ENCODE measurements around the gene RBM45.

DNA sequence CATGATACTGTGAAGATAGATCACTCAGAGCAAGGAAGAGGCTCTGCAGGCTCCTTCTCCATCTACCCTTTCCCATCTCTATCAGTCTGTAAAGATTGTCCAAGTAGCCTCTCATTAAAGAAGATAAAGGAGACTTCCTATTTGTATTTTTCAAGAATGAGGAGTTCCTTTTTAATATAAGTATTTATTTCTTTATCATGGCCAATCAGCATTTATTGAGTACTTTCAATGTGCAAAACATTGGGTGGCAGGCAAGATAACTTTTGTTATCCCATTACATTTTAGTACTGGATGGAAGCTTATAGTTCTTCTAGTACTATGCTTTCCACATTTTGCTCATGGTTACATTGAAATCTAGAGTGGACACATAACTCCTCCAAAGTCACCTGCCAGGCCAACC lies 36.1 kb upstream of the RBM45 start:
- TF ChIP-seq EZH2 (IDR thresholded peaks at IDR 0.05; ENCODE audit: borderline replicate concordance) (no peak), CTCF (IDR thresholded peaks at IDR 0.05; ENCODE audit: poor library complexity) (no peak), EZH2phosphoT487 (IDR thresholded peaks at IDR 0.05; ENCODE audit: low read depth, severe bottlenecking, unreplicated experiment) (no peak)

Data from hepatocyte (in vitro differentiated cells).